Urinary bladder (tissue), 4 donors: Measurements from ENCODE around the gene TCEAL8. TPM values are rescaled to one million over a fixed set of nuclear protein-coding genes. Genes with fewer than 3 reads are reported as not detected.
"Not testable (repeated sequence)": the region's sequence is repeated elsewhere in the genome, so short reads cannot be mapped to it uniquely, and the experiment has no call there.

Source experiments
- DNase-seq: peaks from one replicate; pipeline ENCODE4 v3.0.0-alpha.2; 2015; ENCODE audit errors: extremely low spot score
- H3K27ac ChIP-seq: one replicate; pipeline ENCODE4 v1.5.1; 2013; ENCODE audit warnings: low read depth, mild to moderate bottlenecking, moderate library complexity
- H3K36me3 ChIP-seq: one replicate; pipeline ENCODE4 v1.6.1; 2013; ENCODE audit warnings: mild to moderate bottlenecking, moderate library complexity; ENCODE audit not compliant: insufficient read depth
- H3K4me1 ChIP-seq: one replicate; pipeline ENCODE4 v1.6.1; 2013; ENCODE audit warnings: mild to moderate bottlenecking, moderate library complexity; ENCODE audit not compliant: insufficient read depth
- H3K4me3 ChIP-seq: one replicate; pipeline ENCODE4 v1.5.1; 2013; ENCODE audit warnings: low read depth, low read length
- WGBS: extraction: QIAGEN DNeasy Blood & Tissue Kit; methylation state at CpG from one replicate; pipeline ENCODE4 v1.1.7; 2013; 5-methylcytosine and 5-hydroxymethylcytosine counted together
- polyA plus RNA-seq: library from polyadenylated mRNA; stranded (reverse); fragments of 200-250 nt; gene quantifications from one replicate; pipeline ENCODE4 v1.2.3, GENCODE V29; 2013
- total RNA-seq: library from RNA; depleted of rRNA; stranded (reverse); fragments of >200 nt; gene quantifications from one replicate; pipeline ENCODE4 v1.2.3, GENCODE V29; 2014
- donor health status: healthy with polysubstance abuse.
- donor health status: healthy.

TCEAL8 gene
- total and polyA plus RNA-seq, 2 donors: 66.5 to 202 TPM

DNA sequence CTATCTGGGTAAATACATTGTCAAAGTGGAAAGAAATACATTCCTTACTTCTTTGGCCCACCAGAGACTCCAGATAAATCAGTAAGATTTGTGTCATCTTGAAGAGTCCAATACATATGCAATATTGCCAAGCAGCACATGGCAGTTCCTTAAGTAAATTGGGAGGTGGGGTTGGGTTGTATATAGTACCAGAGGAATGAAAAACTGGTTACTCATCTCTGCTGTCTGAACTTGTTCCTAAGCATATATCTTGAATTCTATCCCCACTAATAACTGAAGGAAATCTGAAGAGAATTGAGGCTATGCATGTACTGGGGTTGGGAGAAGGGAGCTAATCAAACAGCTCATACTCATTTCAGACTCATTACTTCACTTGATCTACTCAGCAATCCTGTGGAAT is 14.8 kb downstream of the TCEAL8 start:
- H3K36me3 ChIP-seq: no peaks in the 10 kb centered on the region
- no peak for DNase-seq
- no peak overlapping the region for H3K27ac ChIP-seq
- no peak overlapping the region for H3K4me3 ChIP-seq
- no peaks in the 10 kb centered on the region for H3K4me1 ChIP-seq

- DNase-seq: no peak
- no peaks in the 10 kb centered on the region for H3K4me1 ChIP-seq
- H3K36me3 ChIP-seq: no peaks in the 10 kb centered on the region
- H3K27ac ChIP-seq: no peak overlapping the region
- 89% methylated on average over 1 of the region's 1 CpG for WGBS
- no peak overlapping the region for H3K4me3 ChIP-seq
These were observed 18.7 kb downstream of the TCEAL8 start for GRCh38 chrX:103236296-103236695.

DNA sequence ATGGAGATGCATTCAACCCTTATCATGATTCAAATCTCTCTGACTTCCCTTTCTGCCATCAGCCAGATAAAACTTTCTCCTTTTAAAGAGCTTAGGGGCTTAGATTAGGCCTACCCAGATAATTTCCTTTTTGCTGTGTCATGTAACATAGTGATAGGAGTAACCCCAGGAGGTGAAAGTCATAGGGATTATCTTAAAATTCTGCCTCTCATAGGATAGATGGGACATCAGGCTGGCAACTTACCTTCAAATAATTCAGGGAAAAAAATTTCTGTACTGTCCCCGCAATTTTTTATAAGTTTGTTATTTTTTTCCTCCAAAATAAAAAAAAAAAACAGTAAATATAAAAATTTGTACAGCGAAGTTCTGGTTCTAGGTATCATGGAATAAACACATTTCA is 19.3 kb downstream of the TCEAL8 start:
- H3K27ac ChIP-seq, H3K36me3 ChIP-seq, DNase-seq, H3K4me1 ChIP-seq, H3K4me3 ChIP-seq: not testable (repeated sequence)
- WGBS: 75% methylated on average over 2 of the region's 2 CpGs

DNA sequence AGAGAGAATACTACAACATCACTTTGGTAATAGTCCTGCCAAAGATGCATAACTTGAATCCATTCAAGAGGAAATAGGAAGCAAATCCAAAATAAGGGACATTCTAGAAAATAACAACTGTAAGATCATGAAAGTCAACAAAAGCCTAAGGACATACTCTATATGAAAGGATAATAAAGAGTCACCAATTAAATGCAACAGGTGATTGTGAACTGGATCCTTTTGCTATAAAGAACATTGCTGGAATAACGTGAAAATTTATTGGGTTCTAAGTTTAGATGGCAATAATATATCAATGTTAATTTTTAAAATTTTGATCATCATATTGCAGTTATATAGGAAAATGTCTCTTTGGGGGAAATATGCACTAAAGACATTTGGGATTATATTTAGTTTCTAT is 20.1 kb downstream of the TCEAL8 start:
- Histone ChIP-seq H3K4me3 (no peak overlapping the region), H3K4me1 (no peaks in the 10 kb centered on the region), H3K36me3 (no peaks in the 10 kb centered on the region), H3K27ac (no peak overlapping the region)
- DNase-seq: no peak
- WGBS: 92% methylated on average over 1 of the region's 1 CpG

- H3K36me3 ChIP-seq: no peaks in the 10 kb centered on the region
- H3K27ac ChIP-seq: no peak overlapping the region
- WGBS: 80% methylated on average over 2 of the region's 2 CpGs
- no peak for DNase-seq
- H3K4me1 ChIP-seq: no peaks in the 10 kb centered on the region
- H3K4me3 ChIP-seq: no peak overlapping the region
These were observed 21.7 kb downstream of the TCEAL8 start for GRCh38 chrX:103233263-103233662.

GRCh38 chrX:103225918-103226317 is 29.0 kb downstream of the TCEAL8 start:
- not testable (repeated sequence) for H3K4me1 ChIP-seq, H3K27ac ChIP-seq, H3K4me3 ChIP-seq, H3K36me3 ChIP-seq, DNase-seq
- WGBS: 96% methylated on average over 4 of the region's 4 CpGs

DNA sequence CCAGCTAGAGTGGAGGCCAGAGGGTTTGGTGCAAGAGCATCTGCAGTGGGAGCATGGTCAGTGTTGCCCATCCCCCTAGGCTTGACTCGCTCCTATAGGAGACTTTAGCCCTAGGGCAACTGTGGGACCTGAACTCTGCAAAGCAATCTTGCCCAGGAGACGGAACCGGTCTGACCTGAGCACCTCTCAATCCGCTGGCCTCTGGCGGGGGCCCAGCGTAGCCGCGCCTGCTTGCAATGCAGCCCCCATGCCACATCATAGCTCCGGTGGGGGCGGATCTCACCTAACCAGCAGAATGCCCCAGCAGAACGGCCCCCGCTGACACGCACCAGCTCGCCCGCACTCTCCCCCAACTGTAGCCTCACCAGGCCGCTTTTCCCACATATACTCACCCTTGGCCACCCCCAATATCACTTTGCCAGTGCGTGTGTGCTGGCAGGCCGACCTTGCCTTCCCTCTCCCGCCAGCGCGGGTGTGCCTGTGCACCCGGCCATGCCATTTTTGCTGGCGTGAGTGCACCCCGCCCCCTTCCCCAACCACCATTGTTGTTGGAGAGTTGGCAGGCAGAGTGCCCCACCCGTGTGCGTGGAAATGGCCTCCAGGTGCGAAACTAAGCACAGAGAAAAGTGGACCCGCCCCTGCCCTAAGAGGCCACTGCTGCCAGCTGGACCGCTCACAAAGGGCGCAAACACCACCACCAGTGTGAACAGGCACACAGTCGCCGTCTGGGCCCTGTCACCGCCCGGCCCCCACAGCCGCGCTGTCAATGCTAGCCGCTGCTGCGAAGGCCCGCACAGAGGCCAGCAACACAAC is 34.2 kb downstream of the TCEAL8 start:
- Histone ChIP-seq H3K36me3 (no peaks in the 10 kb centered on the region), H3K4me1 (no peaks in the 10 kb centered on the region), H3K27ac (no peak overlapping the region), H3K4me3 (no peak overlapping the region)
- DNase-seq: no peak
- WGBS: 27% methylated on average over 39 of the region's 39 CpGs

DNA sequence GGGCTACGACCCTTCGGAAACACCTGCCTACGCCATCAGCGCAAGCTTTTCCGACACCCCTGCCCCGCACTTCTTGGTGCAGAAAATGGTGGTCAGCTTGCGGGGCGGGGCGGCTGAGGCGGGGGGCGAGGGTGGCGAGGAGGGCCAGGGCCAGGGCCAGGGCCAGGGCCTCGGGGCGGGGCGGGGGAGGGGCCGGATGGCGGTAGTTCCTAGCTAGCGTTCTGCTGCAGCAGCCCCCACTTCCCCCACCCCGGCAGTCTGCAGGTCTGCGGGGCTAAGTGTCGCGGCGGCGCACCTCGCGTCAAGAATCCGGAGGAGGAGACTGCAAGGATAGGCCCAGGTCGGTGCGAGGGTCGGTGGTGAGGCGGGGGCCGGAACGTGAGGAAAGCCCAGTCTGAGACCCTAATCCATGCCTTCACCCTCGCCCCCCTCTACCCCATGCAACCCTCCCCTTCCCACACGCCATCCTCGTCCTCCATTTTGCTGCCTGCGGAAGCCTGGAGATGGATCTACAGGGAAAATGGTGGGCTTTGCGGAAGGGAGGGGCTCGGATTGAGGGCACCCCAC is 39.4 kb downstream of the TCEAL8 start:
- no peak for DNase-seq

DNA sequence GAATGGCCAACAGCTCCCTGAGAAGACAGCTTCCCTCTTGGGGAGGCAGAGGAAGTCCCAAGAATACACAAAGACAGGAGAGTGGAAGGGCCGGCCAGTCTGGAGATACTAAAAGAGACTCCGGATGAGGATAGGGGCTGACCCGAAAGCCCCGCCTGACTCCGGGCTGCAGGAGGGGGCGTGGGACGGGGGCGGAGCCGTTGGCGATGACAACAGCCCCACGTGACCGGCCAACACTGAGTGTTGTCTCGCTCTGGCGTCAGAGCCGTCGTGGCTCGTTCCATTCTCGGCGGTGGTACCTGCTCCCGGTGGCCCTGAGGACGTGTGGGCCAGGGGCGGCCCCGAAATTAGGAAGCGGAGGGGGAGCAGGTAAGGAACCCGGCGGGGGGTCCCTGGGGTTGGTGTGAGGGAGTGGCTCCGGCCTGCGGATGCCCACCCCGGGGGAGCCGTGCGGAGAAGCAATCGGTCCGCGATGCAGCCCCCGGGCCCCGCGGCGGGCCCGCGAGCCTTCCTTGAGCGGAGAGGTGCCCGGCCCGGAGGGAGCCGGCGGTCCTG is 40.0 kb downstream of the TCEAL8 start, which contains the start of gene BEX4:
TSS of gene BEX4 (plus strand) at position 239 of the 555 bp plus-strand sequence. CDS start 1,046 bp downstream, outside the sequence.
- no peaks in the 10 kb centered on the region for H3K4me1 ChIP-seq
- DNase-seq: peak; percentile 57
- 0% methylated on average over 45 of the region's 45 CpGs for WGBS
- peak within 1 kb of the TSS; percentile 83 for H3K4me3 ChIP-seq
- H3K36me3 ChIP-seq: no peaks in the 10 kb centered on the region
- H3K27ac ChIP-seq: peak within 1 kb of the TSS; percentile 92

More for the DNA sequence above, 39.4 kb downstream of the TCEAL8 start:
- H3K4me1 ChIP-seq: no peaks in the 10 kb centered on the region
- peak overlapping the region; percentile 92 for H3K27ac ChIP-seq
- H3K4me3 ChIP-seq: peak overlapping the region; percentile 83
- no peaks in the 10 kb centered on the region for H3K36me3 ChIP-seq
- 4% methylated on average over 38 of the region's 39 CpGs for WGBS

DNA sequence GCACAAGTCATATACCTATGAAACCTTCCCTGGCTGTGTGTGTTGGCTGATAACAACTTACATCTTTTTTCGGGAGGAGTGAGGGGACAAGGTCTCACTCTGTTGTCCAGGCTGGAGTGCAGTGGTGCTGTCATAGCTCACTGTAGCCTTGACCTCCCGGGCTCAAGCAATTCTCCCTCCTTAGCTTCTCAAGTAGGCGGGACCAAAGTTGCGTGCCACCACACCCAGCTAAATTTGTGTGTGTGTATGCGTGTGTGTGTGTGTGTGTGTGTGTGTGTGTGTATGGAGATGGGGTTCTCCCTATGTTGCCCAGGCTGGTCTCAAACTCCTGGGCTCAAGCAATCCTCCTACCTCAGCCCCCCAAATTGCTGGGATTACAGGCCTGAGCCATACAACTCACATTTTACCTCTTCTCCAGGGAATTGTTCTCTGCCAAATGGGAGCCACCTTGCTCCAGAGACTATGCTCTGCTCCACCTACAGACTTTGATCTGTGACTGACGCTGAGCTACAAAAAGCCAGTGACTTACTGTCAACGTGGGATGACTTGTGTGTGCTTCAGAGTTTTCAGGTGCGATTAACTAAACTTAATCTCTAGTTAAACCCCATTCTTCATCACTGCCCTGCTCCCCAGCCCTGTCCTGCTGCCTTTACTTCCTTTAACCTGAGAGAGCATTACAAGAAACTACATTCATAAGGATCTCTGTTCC is 42.1 kb downstream of the TCEAL8 start:
- DNase-seq: no peak
- Histone ChIP-seq H3K27ac (no peak overlapping the region), H3K4me1 (no peaks in the 10 kb centered on the region), H3K36me3 (no peaks in the 10 kb centered on the region), H3K4me3 (no peak overlapping the region)
- WGBS: 84% methylated on average over 8 of the region's 8 CpGs

DNA sequence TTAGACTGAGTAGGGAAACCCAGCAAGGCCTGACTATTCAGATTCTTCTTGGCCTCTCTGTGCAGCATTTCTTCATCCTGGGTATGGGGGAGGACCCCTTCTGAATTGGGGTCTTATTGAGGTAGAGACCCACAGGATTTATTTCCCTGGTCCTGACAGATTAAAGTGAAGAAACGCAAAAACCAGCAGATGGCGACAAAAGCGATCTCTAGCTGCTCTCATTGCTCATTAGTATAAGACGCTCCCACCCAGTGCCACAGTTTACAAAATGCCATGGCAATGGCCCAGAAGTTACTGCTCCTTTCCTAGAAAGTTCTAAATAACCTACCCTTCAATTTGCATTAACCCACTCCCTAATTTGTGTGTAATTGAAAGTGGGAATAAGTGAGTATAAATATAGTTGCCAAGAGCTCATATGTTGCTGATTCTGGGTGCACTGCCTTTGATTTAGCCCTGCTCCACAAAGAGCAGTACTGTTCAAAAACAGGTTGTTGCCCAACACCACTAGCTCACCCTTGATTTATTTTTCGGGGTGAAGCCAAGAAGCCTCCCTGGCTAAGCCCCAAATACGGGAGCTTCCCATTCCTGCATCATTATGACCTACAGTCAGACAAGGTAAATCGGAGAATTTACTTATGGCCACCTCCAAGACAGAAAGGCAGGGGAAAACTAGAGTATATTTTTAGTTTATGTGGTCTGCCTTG is 43.8 kb downstream of the TCEAL8 start:
- Histone ChIP-seq H3K4me3 (no peak overlapping the region), H3K27ac (no peak overlapping the region), H3K4me1 (no peaks in the 10 kb centered on the region), H3K36me3 (no peaks in the 10 kb centered on the region)
- no peak for DNase-seq
- 26% methylated on average over 7 of the region's 7 CpGs for WGBS

GRCh38 chrX:103210056-103210455 is 44.9 kb downstream of the TCEAL8 start:
- Histone ChIP-seq H3K4me3 (no peak overlapping the region), H3K4me1 (no peaks in the 10 kb centered on the region), H3K27ac (no peak overlapping the region), H3K36me3 (no peaks in the 10 kb centered on the region)
- WGBS: 87% methylated on average over 5 of the region's 5 CpGs
- no peak for DNase-seq
